HL-60 (cell line): ENCODE results near the gene ASTN2.

ENCODE experiments used
- DNase-seq, 2 experiments: peaks; one replicate each; pipeline ENCODE4 v3.0.0-alpha.2; 2010 to 2020; ENCODE audit warnings: low read depth in 1 of 2, low spot score in 1 of 2
- H3K27ac ChIP-seq: fragments of 250-450 bp; sonication (Bioruptor Pico); replicated peaks from 2 replicates; pipeline ENCODE4 v1.5.1; 2020; ENCODE audit warnings: mild to moderate bottlenecking, moderate library complexity
- H3K27me3 ChIP-seq: fragments of 250-450 bp; sonication (Bioruptor Pico); 2 replicates; pipeline ENCODE4 v1.5.1; 2021; ENCODE audit warnings: mild to moderate bottlenecking, moderate library complexity; ENCODE audit not compliant: insufficient read depth, poor library complexity, severe bottlenecking
- H3K4me3 ChIP-seq: replicated peaks from 2 replicates; pipeline ENCODE4 v1.5.1; 2011; ENCODE audit warnings: mild to moderate bottlenecking, control low read depth, low read length; ENCODE audit not compliant: insufficient read depth
- GABPA ChIP-seq: IDR thresholded peaks from 2 replicates; pipeline ENCODE4 v1.6.1; 2012; ENCODE audit warnings: low read depth
- POLR2AphosphoS5 ChIP-seq: IDR thresholded peaks from 2 replicates; pipeline ENCODE4 v1.6.1; 2012; ENCODE audit warnings: low read depth
- SPI1 ChIP-seq: IDR thresholded peaks from 2 replicates; pipeline ENCODE4 v1.6.1; 2012; ENCODE audit warnings: low read depth, mild to moderate bottlenecking, borderline replicate concordance
- TF ChIP-seq, protein P1 (sequence below): IDR thresholded peaks from one replicate; pipeline ENCODE4 v1.5.1; 2011; ENCODE audit warnings: low read length, control low read depth, inconsistent platforms; ENCODE audit not compliant: insufficient read depth
- TF ChIP-seq, protein P2 (sequence below): IDR thresholded peaks from 2 replicates; pipeline ENCODE4 v1.6.1; 2012; ENCODE audit warnings: low read depth; ENCODE audit not compliant: insufficient replicate concordance

ASTN2 gene

GRCh38 chr9:117188394-117188793, 226.5 kb downstream of the ASTN2 start:
- Histone ChIP-seq H3K4me3 (no peak overlapping the region), H3K27me3 (no peaks in the 10 kb centered on the region), H3K27ac (no peak overlapping the region)
- TF ChIP-seq, protein P1, sequence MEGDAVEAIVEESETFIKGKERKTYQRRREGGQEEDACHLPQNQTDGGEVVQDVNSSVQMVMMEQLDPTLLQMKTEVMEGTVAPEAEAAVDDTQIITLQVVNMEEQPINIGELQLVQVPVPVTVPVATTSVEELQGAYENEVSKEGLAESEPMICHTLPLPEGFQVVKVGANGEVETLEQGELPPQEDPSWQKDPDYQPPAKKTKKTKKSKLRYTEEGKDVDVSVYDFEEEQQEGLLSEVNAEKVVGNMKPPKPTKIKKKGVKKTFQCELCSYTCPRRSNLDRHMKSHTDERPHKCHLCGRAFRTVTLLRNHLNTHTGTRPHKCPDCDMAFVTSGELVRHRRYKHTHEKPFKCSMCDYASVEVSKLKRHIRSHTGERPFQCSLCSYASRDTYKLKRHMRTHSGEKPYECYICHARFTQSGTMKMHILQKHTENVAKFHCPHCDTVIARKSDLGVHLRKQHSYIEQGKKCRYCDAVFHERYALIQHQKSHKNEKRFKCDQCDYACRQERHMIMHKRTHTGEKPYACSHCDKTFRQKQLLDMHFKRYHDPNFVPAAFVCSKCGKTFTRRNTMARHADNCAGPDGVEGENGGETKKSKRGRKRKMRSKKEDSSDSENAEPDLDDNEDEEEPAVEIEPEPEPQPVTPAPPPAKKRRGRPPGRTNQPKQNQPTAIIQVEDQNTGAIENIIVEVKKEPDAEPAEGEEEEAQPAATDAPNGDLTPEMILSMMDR: no peak
- TF ChIP-seq POLR2AphosphoS5 (no peak), SPI1 (no peak), GABPA (no peak)
- TF ChIP-seq, protein P2, sequence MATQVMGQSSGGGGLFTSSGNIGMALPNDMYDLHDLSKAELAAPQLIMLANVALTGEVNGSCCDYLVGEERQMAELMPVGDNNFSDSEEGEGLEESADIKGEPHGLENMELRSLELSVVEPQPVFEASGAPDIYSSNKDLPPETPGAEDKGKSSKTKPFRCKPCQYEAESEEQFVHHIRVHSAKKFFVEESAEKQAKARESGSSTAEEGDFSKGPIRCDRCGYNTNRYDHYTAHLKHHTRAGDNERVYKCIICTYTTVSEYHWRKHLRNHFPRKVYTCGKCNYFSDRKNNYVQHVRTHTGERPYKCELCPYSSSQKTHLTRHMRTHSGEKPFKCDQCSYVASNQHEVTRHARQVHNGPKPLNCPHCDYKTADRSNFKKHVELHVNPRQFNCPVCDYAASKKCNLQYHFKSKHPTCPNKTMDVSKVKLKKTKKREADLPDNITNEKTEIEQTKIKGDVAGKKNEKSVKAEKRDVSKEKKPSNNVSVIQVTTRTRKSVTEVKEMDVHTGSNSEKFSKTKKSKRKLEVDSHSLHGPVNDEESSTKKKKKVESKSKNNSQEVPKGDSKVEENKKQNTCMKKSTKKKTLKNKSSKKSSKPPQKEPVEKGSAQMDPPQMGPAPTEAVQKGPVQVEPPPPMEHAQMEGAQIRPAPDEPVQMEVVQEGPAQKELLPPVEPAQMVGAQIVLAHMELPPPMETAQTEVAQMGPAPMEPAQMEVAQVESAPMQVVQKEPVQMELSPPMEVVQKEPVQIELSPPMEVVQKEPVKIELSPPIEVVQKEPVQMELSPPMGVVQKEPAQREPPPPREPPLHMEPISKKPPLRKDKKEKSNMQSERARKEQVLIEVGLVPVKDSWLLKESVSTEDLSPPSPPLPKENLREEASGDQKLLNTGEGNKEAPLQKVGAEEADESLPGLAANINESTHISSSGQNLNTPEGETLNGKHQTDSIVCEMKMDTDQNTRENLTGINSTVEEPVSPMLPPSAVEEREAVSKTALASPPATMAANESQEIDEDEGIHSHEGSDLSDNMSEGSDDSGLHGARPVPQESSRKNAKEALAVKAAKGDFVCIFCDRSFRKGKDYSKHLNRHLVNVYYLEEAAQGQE: no peak
- no peak for DNase-seq

DNA sequence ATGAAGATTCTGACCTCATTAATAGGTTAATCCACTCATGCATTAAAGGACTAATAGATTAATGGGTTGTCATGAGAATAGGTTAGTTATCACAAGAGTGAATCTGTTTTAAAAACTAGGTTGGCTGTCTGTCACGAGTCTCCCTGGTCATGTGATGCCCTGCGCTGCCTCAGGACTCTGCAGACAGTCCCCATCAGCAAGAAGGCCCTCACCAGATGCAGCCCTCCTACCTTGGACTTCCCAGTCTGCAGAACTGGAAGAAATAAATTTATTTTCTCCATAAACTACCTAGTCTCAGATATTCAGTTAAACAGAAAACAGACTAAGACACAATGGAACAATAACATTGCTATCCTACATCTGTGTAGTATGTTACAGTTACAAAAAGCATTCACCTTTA, 227.4 kb downstream of the ASTN2 start:
- Histone ChIP-seq H3K27ac (no peak overlapping the region), H3K27me3 (no peaks in the 10 kb centered on the region), H3K4me3 (no peak overlapping the region)
- TF ChIP-seq GABPA: no peak
- TF ChIP-seq, protein P2: no peak
- TF ChIP-seq, protein P1: no peak
- no peak for TF ChIP-seq POLR2AphosphoS5
- no peak for TF ChIP-seq SPI1
- DNase-seq: no peak

DNA sequence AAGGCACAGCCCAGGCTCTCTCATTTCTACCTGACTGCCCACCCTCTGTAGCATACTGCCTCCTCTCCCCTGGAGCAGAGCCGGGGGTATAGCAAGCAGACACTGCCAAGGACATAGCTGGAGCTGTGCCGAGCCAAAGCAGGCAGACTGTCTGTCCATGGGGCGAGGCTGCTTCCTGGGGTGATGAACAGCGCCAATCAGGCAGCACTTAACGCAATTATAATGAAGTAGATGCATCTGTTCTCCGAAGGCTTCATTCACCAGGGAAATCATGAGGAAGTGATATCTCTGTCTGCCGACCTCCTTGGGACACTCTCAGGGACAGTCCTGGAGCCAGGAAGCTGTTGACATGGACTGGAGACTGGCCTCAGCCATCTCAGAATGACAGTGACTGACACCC, 230.7 kb downstream of the ASTN2 start:
- H3K27ac ChIP-seq: no peak overlapping the region
- TF ChIP-seq, protein P1: no peak
- TF ChIP-seq, protein P2: no peak
- TF ChIP-seq POLR2AphosphoS5 (no peak), SPI1 (no peak), GABPA (no peak)
- H3K27me3 ChIP-seq: no peaks in the 10 kb centered on the region
- H3K4me3 ChIP-seq: no peak overlapping the region
- DNase-seq: no peak
